ENCODE data around the gene CNTNAP4. TPM values are rescaled to one million over a fixed set of nuclear protein-coding genes. Genes with fewer than 3 reads are reported as not detected.

CNTNAP4 gene
- polyA plus RNA-seq, 1 donor (not counting 4 experiments of a cell fraction or from before 2014, with no cell fraction given) = 0.08 TPM

DNA sequence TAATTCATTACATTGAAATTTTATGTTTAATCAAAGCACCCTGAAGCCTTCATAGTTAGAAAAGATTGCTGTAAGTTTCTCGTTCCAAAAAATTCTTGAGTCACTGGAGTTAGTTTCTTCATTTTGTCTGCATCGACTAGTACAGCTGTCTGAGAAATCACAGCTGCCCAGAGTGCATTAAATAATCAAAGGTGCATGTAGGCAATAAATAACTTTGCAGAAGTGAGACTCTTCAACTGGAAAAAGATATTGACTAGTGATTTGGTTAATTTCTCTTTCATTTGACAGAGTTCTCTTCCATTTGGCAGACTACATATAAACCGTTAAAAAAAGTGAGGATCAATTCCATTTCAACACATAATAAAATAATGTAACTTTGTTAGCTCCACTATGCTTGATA lies 234.0 kb downstream of the CNTNAP4 start:
- H3K9ac ChIP-seq (ENCODE audit: control insufficient read depth, extremely low read depth, insufficient read depth, low read length) = no peak overlapping the region
- H3K9me1 ChIP-seq (ENCODE audit: control insufficient read depth, extremely low read depth, insufficient read depth, low read length) = no peaks in the 10 kb centered on the region
- H3K27me3 ChIP-seq (ENCODE audit: control insufficient read depth, extremely low read depth, insufficient read depth, low read length) = no peaks in the 10 kb centered on the region
- no peak overlapping the region for H3K4me3 ChIP-seq (ENCODE audit: control insufficient read depth in 2 of 3, extremely low read depth in 1 of 3, insufficient read depth in 2 of 3, low read depth in 1 of 3, low read length in 3 of 3)
- no peak overlapping the region for H2AFZ ChIP-seq (ENCODE audit: control insufficient read depth, low read length)
- H3K79me2 ChIP-seq (ENCODE audit: control insufficient read depth, insufficient read depth, low read length) = no peaks in the 10 kb centered on the region
- FAIRE-seq (no peak), DNase-seq (ENCODE audit: low read depth, low spot score) (no peak)
- H3K36me3 ChIP-seq (ENCODE audit: control insufficient read depth in 2 of 2, extremely low read depth in 1 of 2, insufficient read depth in 2 of 2, low read length in 2 of 2) = no peaks in the 10 kb centered on the region
- no peak for TF ChIP-seq CTCF (optimal IDR thresholded peaks at IDR 0.05 in 1 of 3, IDR thresholded peaks at IDR 0.05 in 1 of 3, conservative IDR thresholded peaks at IDR 0.05 in 1 of 3; ENCODE audit: extremely low read depth in 1 of 3, insufficient read depth in 2 of 3, low read length in 3 of 3)
- no peak for TF ChIP-seq EZH2 (IDR thresholded peaks at IDR 0.05; ENCODE audit: low read length)
- H4K20me1 ChIP-seq (ENCODE audit: control insufficient read depth, extremely low read depth, insufficient read depth, low read length) = no peaks in the 10 kb centered on the region
- H3K4me1 ChIP-seq (ENCODE audit: control insufficient read depth, extremely low read depth, insufficient read depth, low read length) = no peaks in the 10 kb centered on the region
- no peak overlapping the region for H3K4me2 ChIP-seq (ENCODE audit: control insufficient read depth, extremely low read depth, insufficient read depth, low read depth, low read length)
- H3K9me3 ChIP-seq (ENCODE audit: control insufficient read depth, low read depth, low read length) = no peaks in the 10 kb centered on the region
- H3K27ac ChIP-seq (ENCODE audit: control insufficient read depth, insufficient read depth, low read length) = no peak overlapping the region
- dilution Hi-C loops (cut with MboI; ENCODE audit: extremely low pct_ligation_motif_present, low sequenced_read_pairs) = no loop called here

DNA sequence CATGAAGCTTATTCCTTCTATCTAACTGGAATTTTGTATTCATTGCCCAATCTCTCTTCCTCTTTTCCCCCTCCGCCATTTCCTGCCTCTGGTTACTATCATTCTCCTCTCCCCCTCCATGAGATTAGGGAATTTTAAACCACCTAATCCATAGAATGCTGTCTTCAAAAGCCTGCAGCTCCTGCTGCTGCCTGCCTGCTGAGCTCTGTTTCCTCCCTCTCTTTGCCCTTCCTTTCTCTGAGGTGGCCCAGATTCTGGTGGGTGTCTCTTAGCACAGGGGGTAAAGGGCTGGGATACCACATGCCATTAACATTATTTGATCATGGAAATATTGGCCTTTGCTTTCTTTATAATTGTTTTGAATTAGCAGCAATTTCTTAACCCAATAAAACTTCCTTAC lies 241.6 kb downstream of the CNTNAP4 start:
- no peak for FAIRE-seq
- dilution Hi-C loops (cut with MboI; ENCODE audit: extremely low pct_ligation_motif_present, low sequenced_read_pairs) = no loop called here

More for the DNA sequence above, 241.6 kb downstream of the CNTNAP4 start:
- no peak overlapping the region for H3K4me3 ChIP-seq (ENCODE audit: control insufficient read depth in 2 of 3, extremely low read depth in 1 of 3, insufficient read depth in 2 of 3, low read depth in 1 of 3, low read length in 3 of 3)
- H3K9me1 ChIP-seq (ENCODE audit: control insufficient read depth, extremely low read depth, insufficient read depth, low read length) = no peaks in the 10 kb centered on the region
- no peak overlapping the region for H2AFZ ChIP-seq (ENCODE audit: control insufficient read depth, low read length)
- no peaks in the 10 kb centered on the region for H3K36me3 ChIP-seq (ENCODE audit: control insufficient read depth in 2 of 2, extremely low read depth in 1 of 2, insufficient read depth in 2 of 2, low read length in 2 of 2)
- no peak overlapping the region for H3K9ac ChIP-seq (ENCODE audit: control insufficient read depth, extremely low read depth, insufficient read depth, low read length)
- H3K27me3 ChIP-seq (ENCODE audit: control insufficient read depth, extremely low read depth, insufficient read depth, low read length) = no peaks in the 10 kb centered on the region
- H3K4me2 ChIP-seq (ENCODE audit: control insufficient read depth, extremely low read depth, insufficient read depth, low read depth, low read length) = no peak overlapping the region
- H4K20me1 ChIP-seq (ENCODE audit: control insufficient read depth, extremely low read depth, insufficient read depth, low read length) = no peaks in the 10 kb centered on the region
- no peaks in the 10 kb centered on the region for H3K9me3 ChIP-seq (ENCODE audit: control insufficient read depth, low read depth, low read length)
- H3K27ac ChIP-seq (ENCODE audit: control insufficient read depth, insufficient read depth, low read length) = no peak overlapping the region
- TF ChIP-seq EZH2 (IDR thresholded peaks at IDR 0.05; ENCODE audit: low read length) = no peak
- TF ChIP-seq CTCF (optimal IDR thresholded peaks at IDR 0.05 in 1 of 3, IDR thresholded peaks at IDR 0.05 in 1 of 3, conservative IDR thresholded peaks at IDR 0.05 in 1 of 3; ENCODE audit: extremely low read depth in 1 of 3, insufficient read depth in 2 of 3, low read length in 3 of 3) = no peak
- DNase-seq (ENCODE audit: low read depth, low spot score) = no peak
- no peaks in the 10 kb centered on the region for H3K4me1 ChIP-seq (ENCODE audit: control insufficient read depth, extremely low read depth, insufficient read depth, low read length)
- no peaks in the 10 kb centered on the region for H3K79me2 ChIP-seq (ENCODE audit: control insufficient read depth, insufficient read depth, low read length)

All from keratinocyte (primary cell).